ENCODE measurements around the gene NTN5.

NTN5 gene

GRCh38 chr19:48619692-48620585 lies 52.9 kb downstream of the NTN5 start:
- H3K27ac ChIP-seq (ENCODE audit: low read depth, low read length), result peak overlapping the region; percentile 72
- H3K9me2 ChIP-seq (replicated peaks; ENCODE audit: control insufficient read depth, low read length), result no peaks in the 10 kb centered on the region
- peak overlapping the region; percentile 68 for H3K4me2 ChIP-seq (ENCODE audit: low read length)
- H4K20me1 ChIP-seq (ENCODE audit: control insufficient read depth, insufficient read depth, low read depth, low read length), result peaks cover 23% of the 10 kb centered on the region
- H3K27me3 ChIP-seq (ENCODE audit: control insufficient read depth, low read length), result no peaks in the 10 kb centered on the region
- H3F3A ChIP-seq (ENCODE audit: control insufficient read depth, insufficient read depth), result peaks cover 31% of the 10 kb centered on the region
- peak overlapping the region; percentile 95 for H3K4me3 ChIP-seq (ENCODE audit: low read length)
- TF ChIP-seq, protein P1, sequence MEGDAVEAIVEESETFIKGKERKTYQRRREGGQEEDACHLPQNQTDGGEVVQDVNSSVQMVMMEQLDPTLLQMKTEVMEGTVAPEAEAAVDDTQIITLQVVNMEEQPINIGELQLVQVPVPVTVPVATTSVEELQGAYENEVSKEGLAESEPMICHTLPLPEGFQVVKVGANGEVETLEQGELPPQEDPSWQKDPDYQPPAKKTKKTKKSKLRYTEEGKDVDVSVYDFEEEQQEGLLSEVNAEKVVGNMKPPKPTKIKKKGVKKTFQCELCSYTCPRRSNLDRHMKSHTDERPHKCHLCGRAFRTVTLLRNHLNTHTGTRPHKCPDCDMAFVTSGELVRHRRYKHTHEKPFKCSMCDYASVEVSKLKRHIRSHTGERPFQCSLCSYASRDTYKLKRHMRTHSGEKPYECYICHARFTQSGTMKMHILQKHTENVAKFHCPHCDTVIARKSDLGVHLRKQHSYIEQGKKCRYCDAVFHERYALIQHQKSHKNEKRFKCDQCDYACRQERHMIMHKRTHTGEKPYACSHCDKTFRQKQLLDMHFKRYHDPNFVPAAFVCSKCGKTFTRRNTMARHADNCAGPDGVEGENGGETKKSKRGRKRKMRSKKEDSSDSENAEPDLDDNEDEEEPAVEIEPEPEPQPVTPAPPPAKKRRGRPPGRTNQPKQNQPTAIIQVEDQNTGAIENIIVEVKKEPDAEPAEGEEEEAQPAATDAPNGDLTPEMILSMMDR (IDR thresholded peaks at IDR 0.05; ENCODE audit: low read depth, low read length, poor library complexity, severe bottlenecking), result peak; percentile 15
- no peak for TF ChIP-seq EZH2phosphoT487 (IDR thresholded peaks at IDR 0.05; ENCODE audit: borderline replicate concordance, low read length)
- H3K79me2 ChIP-seq (ENCODE audit: control insufficient read depth, low read length), result peaks cover 61% of the 10 kb centered on the region
- peaks cover 42% of the 10 kb centered on the region for H3K4me1 ChIP-seq (ENCODE audit: control insufficient read depth, low read length)
- H3K36me3 ChIP-seq (ENCODE audit: control insufficient read depth, low read length), result peaks cover 43% of the 10 kb centered on the region
- H3K9me3 ChIP-seq (ENCODE audit: control insufficient read depth, insufficient read depth, low read length), result no peaks in the 10 kb centered on the region

DNA sequence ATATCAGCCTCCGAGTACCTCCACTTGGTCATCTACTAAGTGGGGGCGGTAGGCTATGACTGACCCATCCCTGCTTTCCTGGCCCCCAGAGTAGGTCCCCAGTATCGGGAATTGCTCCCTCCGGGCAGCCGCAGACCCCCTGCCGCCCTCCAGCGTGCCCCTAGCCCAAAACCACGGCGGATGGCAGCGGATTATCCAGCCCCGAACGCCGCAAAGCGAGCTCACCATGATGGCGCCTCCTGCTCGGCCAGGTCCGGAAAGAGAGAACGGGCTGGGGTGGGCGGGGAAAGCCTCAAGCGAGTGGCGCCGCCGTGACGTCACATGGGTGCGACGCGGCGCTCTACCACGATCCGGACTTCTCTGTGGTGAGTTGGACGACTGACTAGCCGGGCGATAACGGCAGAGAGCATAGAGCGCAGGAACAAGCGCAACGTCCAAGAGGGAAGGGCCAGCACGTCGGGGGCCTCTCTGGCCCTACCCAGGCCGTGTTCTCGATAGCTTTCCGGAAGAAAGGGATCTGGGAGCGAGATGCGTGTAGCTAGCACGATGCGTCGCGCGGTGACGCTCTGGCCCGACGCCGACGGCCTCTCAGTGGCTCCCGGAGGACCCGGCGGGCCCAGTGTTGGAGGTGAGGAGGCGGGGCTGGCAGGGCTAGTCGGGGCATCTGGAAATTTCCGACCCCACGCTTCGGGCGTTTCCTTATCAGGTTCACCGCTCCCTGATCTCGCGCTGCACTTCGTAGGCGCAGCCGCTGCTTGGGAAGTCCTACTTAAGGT lies 53.7 kb downstream of the NTN5 start, which contains the start of the genes RPL18 and SPHK2:
Gene RPL18 (minus strand): TSS at position 263 of the 776 bp plus-strand sequence. CDS start 35 bp downstream, at position 228.
Gene SPHK2 (plus strand): TSS at position 591 of the 776 bp plus-strand sequence. CDS start 1,009 bp downstream, outside the sequence.
- Histone ChIP-seq H3K27ac (ENCODE audit: low read depth, low read length) (peak within 1 kb of the TSS; percentile 72), H3K36me3 (ENCODE audit: control insufficient read depth, low read length) (peaks cover 51% of the 10 kb centered on the region), H3F3A (ENCODE audit: control insufficient read depth, insufficient read depth) (peaks cover 36% of the 10 kb centered on the region), H3K4me3 (ENCODE audit: low read length) (peak within 1 kb of the TSS; percentile 95), H3K9me3 (ENCODE audit: control insufficient read depth, insufficient read depth, low read length) (no peaks in the 10 kb centered on the region), H3K79me2 (ENCODE audit: control insufficient read depth, low read length) (peaks cover 54% of the 10 kb centered on the region), H3K9me2 (replicated peaks; ENCODE audit: control insufficient read depth, low read length) (no peaks in the 10 kb centered on the region), H3K4me2 (ENCODE audit: low read length) (peak within 1 kb of the TSS; percentile 68), H3K4me1 (ENCODE audit: control insufficient read depth, low read length) (peaks cover 36% of the 10 kb centered on the region), H3K27me3 (ENCODE audit: control insufficient read depth, low read length) (no peaks in the 10 kb centered on the region), H4K20me1 (ENCODE audit: control insufficient read depth, insufficient read depth, low read depth, low read length) (peaks cover 23% of the 10 kb centered on the region)
- TF ChIP-seq, protein P1 (IDR thresholded peaks at IDR 0.05; ENCODE audit: low read depth, low read length, poor library complexity, severe bottlenecking), result no peak
- no peak for TF ChIP-seq EZH2phosphoT487 (IDR thresholded peaks at IDR 0.05; ENCODE audit: borderline replicate concordance, low read length)

GRCh38 chr19:48618278-48618915 lies 54.4 kb downstream of the NTN5 start:
- peaks cover 57% of the 10 kb centered on the region for H3K36me3 ChIP-seq (ENCODE audit: control insufficient read depth, low read length)
- H3K79me2 ChIP-seq (ENCODE audit: control insufficient read depth, low read length), result peaks cover 49% of the 10 kb centered on the region
- H4K20me1 ChIP-seq (ENCODE audit: control insufficient read depth, insufficient read depth, low read depth, low read length), result peaks cover 23% of the 10 kb centered on the region
- H3K4me3 ChIP-seq (ENCODE audit: low read length), result peak overlapping the region; percentile 95
- H3K9me2 ChIP-seq (replicated peaks; ENCODE audit: control insufficient read depth, low read length), result no peaks in the 10 kb centered on the region
- TF ChIP-seq, protein P1 (IDR thresholded peaks at IDR 0.05; ENCODE audit: low read depth, low read length, poor library complexity, severe bottlenecking), result no peak
- no peak for TF ChIP-seq EZH2phosphoT487 (IDR thresholded peaks at IDR 0.05; ENCODE audit: borderline replicate concordance, low read length)
- H3K27ac ChIP-seq (ENCODE audit: low read depth, low read length), result peak overlapping the region; percentile 72
- H3K9me3 ChIP-seq (ENCODE audit: control insufficient read depth, insufficient read depth, low read length), result no peaks in the 10 kb centered on the region
- H3K4me1 ChIP-seq (ENCODE audit: control insufficient read depth, low read length), result peaks cover 31% of the 10 kb centered on the region
- peaks cover 37% of the 10 kb centered on the region for H3F3A ChIP-seq (ENCODE audit: control insufficient read depth, insufficient read depth)
- no peaks in the 10 kb centered on the region for H3K27me3 ChIP-seq (ENCODE audit: control insufficient read depth, low read length)
- peak overlapping the region; percentile 67 for H3K4me2 ChIP-seq (ENCODE audit: low read length)
